GM23248 (cell line): ENCODE measurements around the gene ARFGAP3. TPM values are rescaled to one million over a fixed set of nuclear protein-coding genes. Genes with fewer than 3 reads are reported as not detected.

Source experiments
- DNase-seq: peaks from one replicate; pipeline ENCODE4 v3.0.0-alpha.2; 2015
- H2AFZ ChIP-seq: fragments of 200-600 bp; sonication (generic); 2 replicates; pipeline ENCODE4 v1.6.1; 2016; ENCODE audit warnings: antibody characterized with exemption
- H3F3A ChIP-seq: fragments of 200-600 bp; sonication (generic); 2 replicates; pipeline ENCODE4 v1.6.1; 2016; ENCODE audit warnings: mild to moderate bottlenecking, antibody characterized with exemption, mixed run types; ENCODE audit not compliant: insufficient read depth
- H3K27ac ChIP-seq: fragments of 200-600 bp; sonication (generic); 2 replicates; pipeline ENCODE4 v1.5.1; 2016; ENCODE audit warnings: mild to moderate bottlenecking
- H3K27me3 ChIP-seq: fragments of 200-600 bp; sonication (generic); replicated peaks from 2 replicates; pipeline ENCODE4 v1.6.1; 2016; ENCODE audit warnings: mild to moderate bottlenecking; ENCODE audit not compliant: insufficient read depth
- H3K36me3 ChIP-seq: fragments of 200-600 bp; sonication (generic); 2 replicates; pipeline ENCODE4 v1.6.1; 2016; ENCODE audit warnings: low read depth, mild to moderate bottlenecking
- H3K4me1 ChIP-seq: fragments of 200-600 bp; sonication (generic); 2 replicates; pipeline ENCODE4 v1.6.1; 2016; ENCODE audit warnings: mild to moderate bottlenecking; ENCODE audit not compliant: insufficient read depth
- H3K4me2 ChIP-seq: fragments of 200-600 bp; sonication (generic); one replicate; pipeline ENCODE4 v1.6.1; 2016; ENCODE audit warnings: mild to moderate bottlenecking; ENCODE audit not compliant: unreplicated experiment
- H3K4me3 ChIP-seq: fragments of 200-600 bp; sonication (generic); 2 replicates; pipeline ENCODE4 v1.5.1; 2016; ENCODE audit warnings: mild to moderate bottlenecking
- H3K79me2 ChIP-seq: fragments of 200-600 bp; sonication (generic); 2 replicates; pipeline ENCODE4 v1.6.1; 2016; ENCODE audit warnings: mild to moderate bottlenecking; ENCODE audit not compliant: insufficient read depth
- H3K9ac ChIP-seq: fragments of 200-600 bp; sonication (generic); 2 replicates; pipeline ENCODE4 v1.6.1; 2016; ENCODE audit warnings: mild to moderate bottlenecking
- H3K9me2 ChIP-seq: fragments of 200-600 bp; sonication (generic); 2 replicates; pipeline ENCODE4 v1.6.1; 2016; ENCODE audit warnings: mixed run types, mild to moderate bottlenecking, moderate library complexity; ENCODE audit not compliant: insufficient read depth
- H3K9me3 ChIP-seq: fragments of 200-600 bp; sonication (generic); one replicate; pipeline ENCODE4 v1.6.1; 2017; ENCODE audit warnings: low read depth
- H4K20me1 ChIP-seq: fragments of 200-600 bp; sonication (generic); 2 replicates; pipeline ENCODE4 v1.6.0; 2016; ENCODE audit not compliant: insufficient read depth
- EZH2 ChIP-seq: fragments of 200-600 bp; sonication (generic); IDR thresholded peaks from 2 replicates; pipeline ENCODE4 v1.6.1; 2018; ENCODE audit warnings: antibody characterized with exemption, mild to moderate bottlenecking; ENCODE audit not compliant: insufficient read depth, poor library complexity, severe bottlenecking
- EZH2phosphoT487 ChIP-seq: fragments of 200-600 bp; sonication (generic); IDR thresholded peaks from 2 replicates; pipeline ENCODE4 v1.6.1; 2018; ENCODE audit warnings: antibody characterized with exemption, moderate library complexity, mild to moderate bottlenecking, low read depth; ENCODE audit not compliant: insufficient read depth
- WGBS, 2 experiments: methylation state at CpG; one replicate each; pipeline ENCODE4 v1.1.6; 2015 to 2017; ENCODE audit warnings: low lambda C conversion rate in 2 of 2, low coverage in 1 of 2; ENCODE audit errors: missing lambda C conversion rate in 2 of 2; 5-methylcytosine and 5-hydroxymethylcytosine counted together
- in situ Hi-C: fragments of 300-500 bp; cut with MboI; formaldehyde crosslinking; loops from 2 replicates; pipeline ENCODE4 v1.15.0; 2020
- polyA plus RNA-seq: library from polyadenylated mRNA; unstranded; fragments of >200 nt; fragmentation: Nextera tagmentation; extraction: Ambion mirVana; gene quantifications from 2 replicates; pipeline ENCODE4 v1.2.1, GENCODE V29; 2016
- total RNA-seq: library from RNA; depleted of rRNA; stranded (reverse); fragments of >200 nt; shearing (Covaris generic); gene quantifications from 2 replicates; pipeline ENCODE4 v1.2.3, GENCODE V29; 2014

The ARFGAP3 gene
- total and polyA plus RNA-seq, 2 experiments from 2014 or later: 81.5 to 96.8 TPM

GRCh38 chr22:42876041-42876440 lies 19.0 kb upstream of the ARFGAP3 start:
- Histone ChIP-seq H3K27ac (no peak overlapping the region), H3K79me2 (no peaks in the 10 kb centered on the region), H3K9me3 (no peaks in the 10 kb centered on the region), H4K20me1 (no peaks in the 10 kb centered on the region), H3K27me3 (no peaks in the 10 kb centered on the region), H3K4me1 (no peaks in the 10 kb centered on the region), H3K4me2 (no peak overlapping the region), H3K9me2 (no peaks in the 10 kb centered on the region), H2AFZ (no peak overlapping the region), H3K9ac (no peak overlapping the region), H3K36me3 (no peaks in the 10 kb centered on the region; the same call in 1 of the 2 replicates), H3F3A (no peaks in the 10 kb centered on the region), H3K4me3 (no peak overlapping the region)
- in situ Hi-C loops: no loop called here
- TF ChIP-seq EZH2phosphoT487 (no peak), EZH2 (no peak)
- DNase-seq: no peak
- 93 to 95% methylated on average over 16 to 17 of the region's 17 CpGs for WGBS, 2 experiments

- H3K9me2 ChIP-seq: no peaks in the 10 kb centered on the region
- no peaks in the 10 kb centered on the region for H3K79me2 ChIP-seq
- no peak overlapping the region for H2AFZ ChIP-seq
- no peaks in the 10 kb centered on the region for H4K20me1 ChIP-seq
- in situ Hi-C loops: no loop called here
- no peaks in the 10 kb centered on the region for H3K27me3 ChIP-seq
- no peaks in the 10 kb centered on the region for H3K4me1 ChIP-seq
- H3K27ac ChIP-seq: no peak overlapping the region
- peaks cover 6% of the 10 kb centered on the region; the same call in 1 of the 2 replicates for H3K36me3 ChIP-seq
- H3K9ac ChIP-seq: no peak overlapping the region
- no peaks in the 10 kb centered on the region for H3F3A ChIP-seq
- 98 to 100% methylated on average over 7 of the region's 7 CpGs for WGBS, 2 experiments
- no peak overlapping the region for H3K4me3 ChIP-seq
- DNase-seq: no peak
- H3K9me3 ChIP-seq: no peaks in the 10 kb centered on the region
- TF ChIP-seq EZH2phosphoT487 (no peak), EZH2 (no peak)
- H3K4me2 ChIP-seq: no peak overlapping the region
Observed at GRCh38 chr22:42874010-42874409, 16.9 kb upstream of the ARFGAP3 start.

GRCh38 chr22:42873356-42873755 lies 16.3 kb upstream of the ARFGAP3 start:
- H3K4me3 ChIP-seq: no peak overlapping the region
- no peak for DNase-seq
- H3K27me3 ChIP-seq: no peaks in the 10 kb centered on the region
- no peak overlapping the region for H3K27ac ChIP-seq
- H3K36me3 ChIP-seq: peaks cover 6% of the 10 kb centered on the region; the same call in 1 of the 2 replicates
- no peak overlapping the region for H2AFZ ChIP-seq
- H4K20me1 ChIP-seq: no peaks in the 10 kb centered on the region
- no peaks in the 10 kb centered on the region for H3K9me3 ChIP-seq
- TF ChIP-seq EZH2 (no peak), EZH2phosphoT487 (no peak)
- H3F3A ChIP-seq: no peaks in the 10 kb centered on the region
- no peaks in the 10 kb centered on the region for H3K9me2 ChIP-seq
- H3K4me1 ChIP-seq: no peaks in the 10 kb centered on the region
- in situ Hi-C loops: no loop called here
- no peak overlapping the region for H3K4me2 ChIP-seq
- H3K79me2 ChIP-seq: no peaks in the 10 kb centered on the region
- H3K9ac ChIP-seq: no peak overlapping the region

GRCh38 chr22:42872821-42873220 lies 15.7 kb upstream of the ARFGAP3 start:
- in situ Hi-C loops: no loop called here
- Histone ChIP-seq H3K4me2 (no peak overlapping the region), H3K27ac (no peak overlapping the region), H3K79me2 (no peaks in the 10 kb centered on the region), H4K20me1 (no peaks in the 10 kb centered on the region), H3K9me2 (no peaks in the 10 kb centered on the region), H3K9me3 (no peaks in the 10 kb centered on the region), H3F3A (no peaks in the 10 kb centered on the region), H3K36me3 (peaks cover 6% of the 10 kb centered on the region; the same call in 1 of the 2 replicates), H3K4me3 (no peak overlapping the region), H3K4me1 (no peaks in the 10 kb centered on the region), H2AFZ (no peak overlapping the region), H3K9ac (no peak overlapping the region), H3K27me3 (no peaks in the 10 kb centered on the region)
- TF ChIP-seq EZH2phosphoT487 (no peak), EZH2 (no peak)
- no peak for DNase-seq
- 85 to 89% methylated on average over 9 of the region's 9 CpGs for WGBS, 2 experiments
